ENCODE measurements around the gene TANGO6. TPM values are rescaled to one million over a fixed set of nuclear protein-coding genes. Genes with fewer than 3 reads are reported as not detected.

Gene TANGO6
- polyA plus RNA-seq, 2 of the 4 experiments (the other 2 are of a cell fraction): 8.1 to 19.5 TPM

DNA sequence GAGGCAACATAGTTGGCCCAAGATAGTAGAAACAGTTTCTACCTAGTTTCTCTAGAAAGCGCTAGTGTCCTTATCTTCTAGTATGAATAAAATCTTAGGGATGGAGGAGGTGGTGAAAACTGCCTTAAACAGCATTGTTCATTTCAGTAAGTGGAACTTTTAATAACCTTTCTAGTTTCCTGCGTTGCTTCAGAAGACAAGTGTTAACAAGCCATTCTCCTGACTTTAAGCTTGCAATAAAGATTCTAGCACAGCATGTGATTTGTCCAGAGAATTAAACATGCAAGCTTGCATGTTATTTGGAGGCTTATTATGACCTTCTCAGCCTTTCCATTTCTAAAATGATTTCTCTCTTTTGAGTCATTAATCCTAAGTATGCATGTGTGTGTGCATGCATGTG is 72.3 kb downstream of the TANGO6 start (continued):
- TF ChIP-seq PHF8 (IDR thresholded peaks at IDR 0.05; ENCODE audit: borderline replicate concordance, low read depth) (no peak), ZSCAN20 (CRISPR knock-in tag; IDR thresholded peaks at IDR 0.05) (no peak), RCOR1 (IDR thresholded peaks at IDR 0.05; ENCODE audit: low read depth, low read length) (no peak)

DNA sequence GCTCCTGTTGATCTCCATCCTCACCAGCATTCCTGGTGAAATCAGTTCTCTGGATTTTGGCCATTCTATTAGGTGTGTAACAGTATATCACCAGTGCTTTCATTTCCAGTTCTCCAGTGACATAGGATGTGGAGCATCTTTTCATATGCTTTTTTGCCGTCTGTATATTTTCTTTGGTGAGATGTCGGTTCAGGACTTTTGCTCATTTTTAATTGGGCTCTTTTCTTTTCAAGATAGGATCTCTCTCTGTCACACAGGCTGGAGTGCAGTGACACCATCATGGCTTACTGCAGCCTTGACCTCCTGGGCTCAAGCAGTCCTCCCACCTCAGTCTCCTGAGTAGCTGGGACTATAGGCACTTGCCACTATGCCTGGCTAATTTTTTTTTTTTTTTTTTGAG is 74.2 kb downstream of the TANGO6 start:
- DNase-seq (ENCODE audit: low read depth in 1 of 2, low spot score in 1 of 2) (no peak), ATAC-seq (no peak), FAIRE-seq (no peak)
- H3K27ac ChIP-seq: no peak overlapping the region
- H3K4me3 ChIP-seq: no peak overlapping the region
- CTCF ChIA-PET: interaction anchor here (0.6 to 5.6 kb wide), 7 partner anchors 9 to 250 kb away, joined by 3 to 28 read pairs (median 3); no protein-coding TSS in a partner anchor
- peaks cover 14% of the 10 kb centered on the region for H3K4me1 ChIP-seq
- no peak for TF ChIP-seq RCOR1 (IDR thresholded peaks at IDR 0.05; ENCODE audit: low read depth, low read length)
- H3K9me3 ChIP-seq: no peaks in the 10 kb centered on the region
- WGBS (ENCODE audit: missing lambda C conversion rate): 87% methylated on average over 2 of the region's 2 CpGs
- no peak overlapping the region for H3K4me2 ChIP-seq
- POLR2A ChIA-PET: no interaction called here

DNA sequence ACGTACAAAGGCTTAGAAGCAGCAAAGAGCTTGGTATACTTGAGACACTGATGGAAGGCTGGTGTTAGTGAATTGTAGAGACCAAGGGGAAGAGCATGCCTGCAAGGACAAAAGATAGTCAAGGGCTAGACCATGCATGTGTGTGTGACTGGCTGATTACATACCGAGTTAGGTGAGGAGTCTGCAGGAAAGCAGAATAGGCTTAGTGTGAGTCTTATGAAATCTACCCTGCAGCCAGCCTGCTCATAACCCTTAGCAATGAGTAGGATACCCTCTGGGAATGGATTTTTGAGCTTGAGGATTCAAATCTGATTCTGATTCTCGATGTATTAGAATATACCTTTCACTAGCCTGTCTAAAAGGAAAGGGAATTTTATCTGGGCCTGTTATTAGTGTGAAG is 77.0 kb downstream of the TANGO6 start:
- Histone ChIP-seq H3K4me3 (no peak overlapping the region), H3K9me3 (no peaks in the 10 kb centered on the region), H3K4me1 (peaks cover 30% of the 10 kb centered on the region), H3K27ac (peak overlapping the region in 1 of 2 experiments; percentile 86; a peak in 3 of 6 replicates), H3K4me2 (no peak overlapping the region)
- ChIA-PET CTCF (interaction anchor here (0.6 to 4.4 kb wide), 6 partner anchors 9 to 204 kb away, joined by 3 to 18 read pairs (median 5); no protein-coding TSS in a partner anchor), POLR2A (no interaction called here)
- FAIRE-seq: no peak
- no peak for DNase-seq (ENCODE audit: low read depth in 1 of 2, low spot score in 1 of 2)
- TF ChIP-seq ZSCAN20 (CRISPR knock-in tag; IDR thresholded peaks at IDR 0.05): no peak
- TF ChIP-seq CHD2 (IDR thresholded peaks at IDR 0.05; ENCODE audit: low read length, partially characterized antibody): no peak
- TF ChIP-seq EP300 (IDR thresholded peaks at IDR 0.05): no peak
- TF ChIP-seq BHLHE40 (IDR thresholded peaks at IDR 0.05; ENCODE audit: low read depth, low read length): no peak
- no peak for TF ChIP-seq MAFK (IDR thresholded peaks at IDR 0.05; ENCODE audit: partially characterized antibody)
- TF ChIP-seq TP53 (CRISPR knock-in tag; IDR thresholded peaks at IDR 0.05): no peak
- TF ChIP-seq CBX2 (IDR thresholded peaks at IDR 0.05; ENCODE audit: borderline replicate concordance, low read depth): no peak
- no peak for TF ChIP-seq HOXB13 (CRISPR knock-in tag; IDR thresholded peaks at IDR 0.05; ENCODE audit: low read depth)
- 93% methylated on average over 3 of the region's 3 CpGs for WGBS (ENCODE audit: missing lambda C conversion rate)
- ATAC-seq: no peak

DNA sequence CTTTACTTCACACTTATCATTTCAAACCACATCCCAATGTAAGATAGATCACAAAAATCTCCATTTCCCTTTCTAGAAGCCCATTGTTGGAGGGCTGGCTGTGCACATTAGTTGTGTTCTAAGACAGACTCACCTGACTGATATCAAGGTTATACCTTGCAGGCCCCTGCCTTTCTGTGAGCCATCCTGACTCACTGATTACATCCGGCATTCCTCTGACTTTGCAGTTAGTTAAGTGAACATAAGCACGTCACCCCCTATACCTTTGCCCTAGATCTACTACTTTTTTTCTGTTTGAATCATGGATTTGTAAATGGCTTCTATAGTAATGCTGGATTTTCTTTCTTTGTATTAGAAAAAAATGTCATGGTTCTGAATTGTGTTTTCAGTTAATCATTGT is 78.3 kb downstream of the TANGO6 start:
- FAIRE-seq (peak; percentile 93), ATAC-seq (peak; percentile 96 to 98), DNase-seq (ENCODE audit: low read depth in 1 of 2, low spot score in 1 of 2) (peak; percentile 80 to 90)
- H3K27ac ChIP-seq: peak overlapping the region; percentile 59 to 86
- TF ChIP-seq KDM5A (IDR thresholded peaks at IDR 0.05): no peak
- TF ChIP-seq BHLHE40 (IDR thresholded peaks at IDR 0.05; ENCODE audit: low read depth, low read length): no peak
- TF ChIP-seq HOXA7 (CRISPR knock-in tag; IDR thresholded peaks at IDR 0.05): no peak
- TF ChIP-seq CBX8 (IDR thresholded peaks at IDR 0.05): no peak
- TF ChIP-seq FOXS1 (CRISPR knock-in tag; IDR thresholded peaks at IDR 0.05): no peak
- TF ChIP-seq HDAC2 (IDR thresholded peaks at IDR 0.05): no peak
- no peak for TF ChIP-seq RFX5 (IDR thresholded peaks at IDR 0.05)
- peak; percentile 69 for TF ChIP-seq MAFK (IDR thresholded peaks at IDR 0.05; ENCODE audit: partially characterized antibody)
- TF ChIP-seq JUN (IDR thresholded peaks at IDR 0.05): peak in 1 of 2 experiments; percentile 20; a peak in 1 of 5 replicates
- no peak for TF ChIP-seq CBX2 (IDR thresholded peaks at IDR 0.05; ENCODE audit: borderline replicate concordance, low read depth)
- TF ChIP-seq FOSL2 (IDR thresholded peaks at IDR 0.05): peak; percentile 48; the same call in 1 of the 2 replicates
- peak; percentile 87 for TF ChIP-seq FOSL2 (CRISPR knock-in tag; IDR thresholded peaks at IDR 0.05)
- peak; percentile 57; the same call in 1 of the 2 replicates for TF ChIP-seq GATA3 (IDR thresholded peaks at IDR 0.05; ENCODE audit: borderline replicate concordance)
- TF ChIP-seq KDM1A (IDR thresholded peaks at IDR 0.05; ENCODE audit: low read depth): no peak
- peak in 1 of 2 experiments; percentile 35; a peak in 1 of 5 replicates for TF ChIP-seq EP300 (IDR thresholded peaks at IDR 0.05)
- TF ChIP-seq, protein P1, sequence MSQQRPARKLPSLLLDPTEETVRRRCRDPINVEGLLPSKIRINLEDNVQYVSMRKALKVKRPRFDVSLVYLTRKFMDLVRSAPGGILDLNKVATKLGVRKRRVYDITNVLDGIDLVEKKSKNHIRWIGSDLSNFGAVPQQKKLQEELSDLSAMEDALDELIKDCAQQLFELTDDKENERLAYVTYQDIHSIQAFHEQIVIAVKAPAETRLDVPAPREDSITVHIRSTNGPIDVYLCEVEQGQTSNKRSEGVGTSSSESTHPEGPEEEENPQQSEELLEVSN (IDR thresholded peaks at IDR 0.05; ENCODE audit: borderline replicate concordance, low read depth): no peak
- TF ChIP-seq, protein P2, sequence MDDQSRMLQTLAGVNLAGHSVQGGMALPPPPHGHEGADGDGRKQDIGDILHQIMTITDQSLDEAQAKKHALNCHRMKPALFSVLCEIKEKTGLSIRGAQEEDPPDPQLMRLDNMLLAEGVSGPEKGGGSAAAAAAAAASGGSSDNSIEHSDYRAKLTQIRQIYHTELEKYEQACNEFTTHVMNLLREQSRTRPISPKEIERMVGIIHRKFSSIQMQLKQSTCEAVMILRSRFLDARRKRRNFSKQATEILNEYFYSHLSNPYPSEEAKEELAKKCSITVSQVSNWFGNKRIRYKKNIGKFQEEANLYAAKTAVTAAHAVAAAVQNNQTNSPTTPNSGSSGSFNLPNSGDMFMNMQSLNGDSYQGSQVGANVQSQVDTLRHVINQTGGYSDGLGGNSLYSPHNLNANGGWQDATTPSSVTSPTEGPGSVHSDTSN (IDR thresholded peaks at IDR 0.05): no peak
- TF ChIP-seq JUNB (IDR thresholded peaks at IDR 0.05): peak; percentile 81
- 0 out of 4 replicates have a peak, but pooled peaks of 1 of the 2 experiments have one; percentile 21 for TF ChIP-seq CEBPB (IDR thresholded peaks at IDR 0.05)
- no peak for TF ChIP-seq TFCP2L1 (CRISPR knock-in tag; IDR thresholded peaks at IDR 0.05)
- ChIA-PET POLR2A (no interaction called here), CTCF (interaction anchor here (1.2 kb wide), 1 partner anchor 73 kb away, joined by 4 read pairs; no protein-coding TSS in a partner anchor)
- no peaks in the 10 kb centered on the region for H3K9me3 ChIP-seq
- WGBS (ENCODE audit: missing lambda C conversion rate): 2% methylated on average over 2 of the region's 2 CpGs
- peak overlapping the region; percentile 27 for H3K4me2 ChIP-seq
- no peak overlapping the region for H3K4me3 ChIP-seq
- H3K4me1 ChIP-seq: peaks cover 30% of the 10 kb centered on the region
